ENCODE measurements around the gene RTN4IP1.
"Not testable (repeated sequence)": the region's sequence is repeated elsewhere in the genome, so short reads cannot be mapped to it uniquely, and the experiment has no call there.

RTN4IP1 gene

GRCh38 chr6:106588937-106589336 lies 40.4 kb downstream of the RTN4IP1 start:
- H3K4me1 ChIP-seq; H3K4me3 ChIP-seq; DNase-seq (ENCODE audit: low spot score in 2 of 2); H3K9me3 ChIP-seq; H3K27me3 ChIP-seq (ENCODE audit: low read depth); H3K36me3 ChIP-seq (replicated peaks); in situ Hi-C loops (cut with MboI; ENCODE audit: low sequenced_read_pairs): not testable (repeated sequence)

- Histone ChIP-seq H3K4me3 (no peak overlapping the region), H3K4me1 (no peaks in the 10 kb centered on the region), H3K27me3 (ENCODE audit: low read depth) (no peaks in the 10 kb centered on the region), H3K9me3 (no peaks in the 10 kb centered on the region), H3K36me3 (replicated peaks) (peaks cover 4% of the 10 kb centered on the region)
- no peak for DNase-seq (ENCODE audit: low spot score in 2 of 2)
- in situ Hi-C loops (cut with MboI; ENCODE audit: low sequenced_read_pairs) = no loop called here
These were observed 42.4 kb downstream of the RTN4IP1 start for GRCh38 chr6:106586815-106587415.

GRCh38 chr6:106581468-106581867 lies 47.8 kb downstream of the RTN4IP1 start:
- in situ Hi-C loops (cut with MboI; ENCODE audit: low sequenced_read_pairs) = no loop called here
- DNase-seq (ENCODE audit: low spot score in 2 of 2) = no peak
- H3K4me3 ChIP-seq = no peak overlapping the region
- no peaks in the 10 kb centered on the region for H3K9me3 ChIP-seq
- H3K4me1 ChIP-seq = no peaks in the 10 kb centered on the region
- no peaks in the 10 kb centered on the region; the same call in 1 of the 2 replicates for H3K36me3 ChIP-seq (replicated peaks)
- no peaks in the 10 kb centered on the region for H3K27me3 ChIP-seq (ENCODE audit: low read depth)

- DNase-seq (ENCODE audit: low spot score in 2 of 2) = no peak
- no peaks in the 10 kb centered on the region for H3K9me3 ChIP-seq
- no peaks in the 10 kb centered on the region; the same call in 1 of the 2 replicates for H3K36me3 ChIP-seq (replicated peaks)
- in situ Hi-C loops (cut with MboI; ENCODE audit: low sequenced_read_pairs) = no loop called here
- no peaks in the 10 kb centered on the region for H3K27me3 ChIP-seq (ENCODE audit: low read depth)
- H3K4me1 ChIP-seq = no peaks in the 10 kb centered on the region
- H3K4me3 ChIP-seq = no peak overlapping the region
These were observed 50.0 kb downstream of the RTN4IP1 start for GRCh38 chr6:106579281-106579680.

GRCh38 chr6:106574741-106575458 lies 54.4 kb downstream of the RTN4IP1 start:
- H3K4me3 ChIP-seq = no peak overlapping the region
- in situ Hi-C loops (cut with MboI; ENCODE audit: low sequenced_read_pairs) = loop anchor here (25.0 kb wide), 1 partner anchor 412 kb away; no protein-coding TSS in a partner anchor
- peak in 1 of 2 experiments; percentile 19 for DNase-seq (ENCODE audit: low spot score in 2 of 2)

GRCh38 chr6:106572875-106573585 lies 56.3 kb downstream of the RTN4IP1 start:
- in situ Hi-C loops (cut with MboI; ENCODE audit: low sequenced_read_pairs) = loop anchor here (25.0 kb wide), 1 partner anchor 414 kb away; no protein-coding TSS in a partner anchor
- DNase-seq (ENCODE audit: low spot score in 2 of 2) = no peak

More at GRCh38 chr6:106574741-106575458, 54.4 kb downstream of the RTN4IP1 start:
- H3K9me3 ChIP-seq = no peaks in the 10 kb centered on the region
- no peaks in the 10 kb centered on the region for H3K36me3 ChIP-seq (replicated peaks)
- H3K4me1 ChIP-seq = no peaks in the 10 kb centered on the region
- no peaks in the 10 kb centered on the region for H3K27me3 ChIP-seq (ENCODE audit: low read depth)

GRCh38 chr6:106572436-106572835 lies 56.9 kb downstream of the RTN4IP1 start:
- no peak for DNase-seq (ENCODE audit: low spot score in 2 of 2)
- no peak overlapping the region for H3K4me3 ChIP-seq
- in situ Hi-C loops (cut with MboI; ENCODE audit: low sequenced_read_pairs) = loop anchor here (25.0 kb wide), 1 partner anchor 415 kb away; no protein-coding TSS in a partner anchor
- no peaks in the 10 kb centered on the region for H3K4me1 ChIP-seq
- H3K36me3 ChIP-seq (replicated peaks) = no peaks in the 10 kb centered on the region
- H3K9me3 ChIP-seq = no peaks in the 10 kb centered on the region
- H3K27me3 ChIP-seq (ENCODE audit: low read depth) = no peaks in the 10 kb centered on the region

More at GRCh38 chr6:106572875-106573585, 56.3 kb downstream of the RTN4IP1 start:
- Histone ChIP-seq H3K9me3 (no peaks in the 10 kb centered on the region), H3K4me1 (no peaks in the 10 kb centered on the region), H3K27me3 (ENCODE audit: low read depth) (no peaks in the 10 kb centered on the region), H3K36me3 (replicated peaks) (no peaks in the 10 kb centered on the region), H3K4me3 (no peak overlapping the region)

GRCh38 chr6:106569428-106569827 lies 59.9 kb downstream of the RTN4IP1 start:
- Histone ChIP-seq H3K9me3 (no peaks in the 10 kb centered on the region), H3K27me3 (ENCODE audit: low read depth) (no peaks in the 10 kb centered on the region), H3K4me3 (no peak overlapping the region), H3K36me3 (replicated peaks) (no peaks in the 10 kb centered on the region), H3K4me1 (no peaks in the 10 kb centered on the region)
- in situ Hi-C loops (cut with MboI; ENCODE audit: low sequenced_read_pairs) = loop anchor here (5.0 to 25.0 kb wide), 3 partner anchors 122 to 418 kb away; no protein-coding TSS in a partner anchor
- no peak for DNase-seq (ENCODE audit: low spot score in 2 of 2)

- no peaks in the 10 kb centered on the region for H3K36me3 ChIP-seq (replicated peaks)
- no peak overlapping the region for H3K4me3 ChIP-seq
- H3K9me3 ChIP-seq = no peaks in the 10 kb centered on the region
- in situ Hi-C loops (cut with MboI; ENCODE audit: low sequenced_read_pairs) = loop anchor here (5.0 to 25.0 kb wide), 3 partner anchors 121 to 419 kb away; no protein-coding TSS in a partner anchor
- H3K4me1 ChIP-seq = no peaks in the 10 kb centered on the region
- DNase-seq (ENCODE audit: low spot score in 2 of 2) = no peak
- no peaks in the 10 kb centered on the region for H3K27me3 ChIP-seq (ENCODE audit: low read depth)
These were observed 60.8 kb downstream of the RTN4IP1 start for GRCh38 chr6:106568530-106568929.

GRCh38 chr6:106564476-106564875 lies 64.8 kb downstream of the RTN4IP1 start:
- no peaks in the 10 kb centered on the region for H3K9me3 ChIP-seq

GRCh38 chr6:106563614-106564013 lies 65.7 kb downstream of the RTN4IP1 start:
- in situ Hi-C loops (cut with MboI; ENCODE audit: low sequenced_read_pairs) = loop anchor here (10.0 to 25.0 kb wide), 2 partner anchors 229 to 424 kb away; no protein-coding TSS in a partner anchor
- H3K4me1 ChIP-seq = no peaks in the 10 kb centered on the region
- H3K4me3 ChIP-seq = no peak overlapping the region

More at GRCh38 chr6:106564476-106564875, 64.8 kb downstream of the RTN4IP1 start:
- no peak for DNase-seq (ENCODE audit: low spot score in 2 of 2)
- in situ Hi-C loops (cut with MboI; ENCODE audit: low sequenced_read_pairs) = loop anchor here (10.0 to 25.0 kb wide), 2 partner anchors 230 to 423 kb away; no protein-coding TSS in a partner anchor
- Histone ChIP-seq H3K4me3 (no peak overlapping the region), H3K4me1 (no peaks in the 10 kb centered on the region), H3K36me3 (replicated peaks) (no peaks in the 10 kb centered on the region), H3K27me3 (ENCODE audit: low read depth) (no peaks in the 10 kb centered on the region)

GRCh38 chr6:106561686-106562405 lies 67.5 kb downstream of the RTN4IP1 start:
- H3K9me3 ChIP-seq = no peaks in the 10 kb centered on the region
- in situ Hi-C loops (cut with MboI; ENCODE audit: low sequenced_read_pairs) = loop anchor here (10.0 to 25.0 kb wide), 2 partner anchors 227 to 425 kb away; no protein-coding TSS in a partner anchor
- no peaks in the 10 kb centered on the region for H3K27me3 ChIP-seq (ENCODE audit: low read depth)
- no peaks in the 10 kb centered on the region for H3K4me1 ChIP-seq
- DNase-seq (ENCODE audit: low spot score in 2 of 2) = no peak
- H3K36me3 ChIP-seq (replicated peaks) = no peaks in the 10 kb centered on the region
- no peak overlapping the region for H3K4me3 ChIP-seq

More at GRCh38 chr6:106563614-106564013, 65.7 kb downstream of the RTN4IP1 start:
- DNase-seq (ENCODE audit: low spot score in 2 of 2) = no peak
- Histone ChIP-seq H3K27me3 (ENCODE audit: low read depth) (no peaks in the 10 kb centered on the region), H3K9me3 (no peaks in the 10 kb centered on the region), H3K36me3 (replicated peaks) (no peaks in the 10 kb centered on the region)

Data from HAP-1 (cell line).